ENCODE data around the gene SND1. TPM values are rescaled to one million over a fixed set of nuclear protein-coding genes. Genes with fewer than 3 reads are reported as not detected.

The SND1 gene
- total and polyA plus RNA-seq, 2 of the 4 experiments (the other 2 are of a cell fraction), result 154 to 294 TPM

DNA sequence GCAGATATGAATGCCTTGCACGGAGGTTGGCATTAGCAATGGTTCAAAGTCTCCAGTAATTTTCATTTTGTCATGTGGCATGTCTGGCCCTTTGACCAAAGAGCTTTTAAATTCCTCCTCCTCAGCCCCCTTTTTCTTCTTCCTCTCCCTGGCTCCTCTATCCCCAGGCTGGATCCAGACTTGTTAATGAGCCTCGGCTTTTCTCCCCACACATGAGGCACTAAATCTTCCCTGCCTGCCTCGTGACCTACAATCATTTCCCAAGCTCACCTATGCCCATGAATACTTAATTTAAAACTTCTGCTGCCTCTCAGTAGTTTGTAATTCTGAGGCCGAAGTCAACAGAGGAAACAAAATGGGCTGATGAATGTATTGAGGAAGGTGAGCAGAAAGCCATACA is 402.5 kb downstream of the SND1 start:
- Histone ChIP-seq H4K5ac (ENCODE audit: low read depth, low read length) (no peak overlapping the region), H3K4me2 (ENCODE audit: low read depth, low read length) (no peak overlapping the region), H3K4ac (ENCODE audit: low read depth, low read length) (no peak overlapping the region), H4K8ac (ENCODE audit: low read depth in 2 of 2, low read length in 2 of 2) (no peak overlapping the region), H2BK120ac (ENCODE audit: low read depth, low read length) (no peak overlapping the region), H4K91ac (ENCODE audit: insufficient read depth, low read depth, low read length) (no peak overlapping the region), H2BK15ac (ENCODE audit: low read depth, low read length) (no peak overlapping the region), H2BK5ac (ENCODE audit: low read depth, low read length, poor library complexity, severe bottlenecking) (no peak overlapping the region), H2BK20ac (ENCODE audit: low read depth, low read length) (no peak overlapping the region), H3K79me1 (ENCODE audit: low read depth in 1 of 2, low read length in 2 of 2) (peaks cover 25 to 59% of the 10 kb centered on the region in 2 experiments), H3K14ac (replicated peaks; ENCODE audit: low read depth, low read length) (no peak overlapping the region; the same call in 1 of the 2 replicates), H4K20me1 (ENCODE audit: insufficient read depth, low read length) (peaks cover 44% of the 10 kb centered on the region), H2AK9ac (replicated peaks; ENCODE audit: low read depth, low read length, poor library complexity) (no peak overlapping the region), H3K9ac (ENCODE audit: low read depth, low read length) (no peak overlapping the region), H3K4me1 (ENCODE audit: control insufficient read depth, insufficient read depth, low read length) (peaks cover 19% of the 10 kb centered on the region), H3K27ac (ENCODE audit: insufficient read depth, low read length) (no peak overlapping the region), H3K9me3 (ENCODE audit: control insufficient read depth, insufficient read depth, low read length) (no peaks in the 10 kb centered on the region), H2AFZ (replicated peaks; ENCODE audit: low read length, poor library complexity) (no peak overlapping the region), H3K36me3 (ENCODE audit: control insufficient read depth, insufficient read depth, low read length) (peaks cover 5% of the 10 kb centered on the region), H3K18ac (ENCODE audit: low read depth, low read length) (no peak overlapping the region), H3K4me3 (ENCODE audit: insufficient read depth, low read depth, low read length) (no peak overlapping the region), H3K9me1 (ENCODE audit: insufficient read depth, low read length) (peaks cover 32% of the 10 kb centered on the region), H3K27me3 (ENCODE audit: control insufficient read depth, insufficient read depth, low read length) (no peaks in the 10 kb centered on the region), H3K23ac (ENCODE audit: low read depth, low read length) (no peak overlapping the region), H3K56ac (ENCODE audit: extremely low read depth, insufficient read depth, low read length) (no peak overlapping the region), H2AK5ac (ENCODE audit: low read depth, low read length) (no peak overlapping the region)
- dilution Hi-C loops (cut with HindIII; ENCODE audit: low sequenced_read_pairs, unreplicated experiment) (no loop called here), intact Hi-C loops (cut with micrococcal nuclease) (no loop called here), in situ Hi-C loops (cut with MboI; ENCODE audit: low sequenced_read_pairs) (loop anchor here (25.0 kb wide), 1 partner anchor 342 kb away; no protein-coding TSS in a partner anchor)
- no CpG with 5 or more reads among the region's 4 CpGs for WGBS, 2 experiments (ENCODE audit: extremely low coverage in 2 of 2, insufficient read length in 1 of 2)
- DNase-seq (no peak), ATAC-seq (ENCODE audit: low read depth) (no peak)
- CTCF ChIA-PET, result no interaction called here
- POLR2A ChIA-PET (ENCODE audit: unreplicated experiment), result no interaction called here
- no TSS peak for BruUV-seq (replicated peaks)
- TF ChIP-seq SMC3 (IDR thresholded peaks at IDR 0.05; ENCODE audit: low read depth, low read length) (no peak), MAZ (IDR thresholded peaks at IDR 0.05; ENCODE audit: borderline replicate concordance, low read depth, low read length) (no peak), MAFK (IDR thresholded peaks at IDR 0.05; ENCODE audit: low read depth, low read length) (no peak), POLR2A (IDR thresholded peaks at IDR 0.05; ENCODE audit: low read depth, low read length) (no peak), CEBPB (IDR thresholded peaks at IDR 0.05; ENCODE audit: low read depth, low read length) (no peak), RCOR1 (IDR thresholded peaks at IDR 0.05; ENCODE audit: insufficient replicate concordance, low read length) (no peak), BHLHE40 (IDR thresholded peaks at IDR 0.05; ENCODE audit: low read depth, low read length) (no peak), NFE2L2 (IDR thresholded peaks at IDR 0.05; ENCODE audit: low read depth, low read length) (no peak), RAD21 (IDR thresholded peaks at IDR 0.05; ENCODE audit: low read length) (no peak)
- TF ChIP-seq, protein P1, sequence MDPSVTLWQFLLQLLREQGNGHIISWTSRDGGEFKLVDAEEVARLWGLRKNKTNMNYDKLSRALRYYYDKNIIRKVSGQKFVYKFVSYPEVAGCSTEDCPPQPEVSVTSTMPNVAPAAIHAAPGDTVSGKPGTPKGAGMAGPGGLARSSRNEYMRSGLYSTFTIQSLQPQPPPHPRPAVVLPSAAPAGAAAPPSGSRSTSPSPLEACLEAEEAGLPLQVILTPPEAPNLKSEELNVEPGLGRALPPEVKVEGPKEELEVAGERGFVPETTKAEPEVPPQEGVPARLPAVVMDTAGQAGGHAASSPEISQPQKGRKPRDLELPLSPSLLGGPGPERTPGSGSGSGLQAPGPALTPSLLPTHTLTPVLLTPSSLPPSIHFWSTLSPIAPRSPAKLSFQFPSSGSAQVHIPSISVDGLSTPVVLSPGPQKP (IDR thresholded peaks at IDR 0.05; ENCODE audit: borderline replicate concordance, low read depth, low read length), result no peak
- TF ChIP-seq, protein P2, sequence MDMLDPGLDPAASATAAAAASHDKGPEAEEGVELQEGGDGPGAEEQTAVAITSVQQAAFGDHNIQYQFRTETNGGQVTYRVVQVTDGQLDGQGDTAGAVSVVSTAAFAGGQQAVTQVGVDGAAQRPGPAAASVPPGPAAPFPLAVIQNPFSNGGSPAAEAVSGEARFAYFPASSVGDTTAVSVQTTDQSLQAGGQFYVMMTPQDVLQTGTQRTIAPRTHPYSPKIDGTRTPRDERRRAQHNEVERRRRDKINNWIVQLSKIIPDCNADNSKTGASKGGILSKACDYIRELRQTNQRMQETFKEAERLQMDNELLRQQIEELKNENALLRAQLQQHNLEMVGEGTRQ (IDR thresholded peaks at IDR 0.05; ENCODE audit: low read depth, low read length), result no peak
